Gastrocnemius medialis (tissue), 4 donors: ENCODE results near the gene THSD7A. TPM values are rescaled to one million over a fixed set of nuclear protein-coding genes. Genes with fewer than 3 reads are reported as not detected.

Experiments used
- ATAC-seq, 2 donors: fragments of 150-250 bp; one replicate each; pipeline ENCODE4 v1.9.1; 2016
- DNase-seq, 2 donors: peaks; one replicate each; pipeline ENCODE4 v3.0.0-alpha.2; 2019
- H3K27ac ChIP-seq, 4 donors: fragments of 200-600 bp; sonication (generic); 1 replicate in 1 of 4; 2 replicates in 3 of 4; pipeline ENCODE4 v1.5.1; 2016 to 2018; ENCODE audit warnings: mild to moderate bottlenecking in 2 of 4, moderate library complexity in 1 of 4
- H3K27me3 ChIP-seq, 3 donors: fragments of 200-600 bp; sonication (generic) in 2 of 3; 1 replicate in 1 of 3; 2 replicates in 2 of 3; pipeline versions ENCODE4 v1.5.1 to v1.6.0; 2016 to 2019; ENCODE audit warnings: mild to moderate bottlenecking in 1 of 3, moderate library complexity in 1 of 3
- H3K36me3 ChIP-seq, 2 donors: fragments of 200-600 bp; sonication (generic) in 1 of 2; one replicate each; pipeline ENCODE4 v1.5.1; 2017 to 2018
- H3K4me1 ChIP-seq, 2 donors: fragments of 200-600 bp; sonication (generic) in 1 of 2; one replicate each; pipeline ENCODE4 v1.5.1; 2016 to 2017; ENCODE audit warnings: mild to moderate bottlenecking in 2 of 2
- H3K4me3 ChIP-seq, 4 donors: fragments of 200-600 bp; sonication (generic) in 3 of 4; 1 replicate in 1 of 4; 2 replicates in 3 of 4; pipeline ENCODE4 v1.5.1; 2016 to 2019; ENCODE audit warnings: mild to moderate bottlenecking in 2 of 4
- H3K9me3 ChIP-seq, 3 donors: fragments of 200-600 bp; sonication (generic) in 2 of 3; 1 replicate in 1 of 3; 2 replicates in 2 of 3; pipeline ENCODE4 v1.5.1; 2016 to 2019
- CTCF ChIP-seq, 5 experiments: fragments of 450-650 bp in 3 of 5; fragments of 200-600 bp in 2 of 5; sonication (generic) in 2 of 5; IDR thresholded peaks in 4 of 5; conservative IDR thresholded peaks in 1 of 5; 1 replicate in 4 of 5; 2 replicates in 1 of 5; pipeline ENCODE4 v1.5.1; 2016 to 2019; ENCODE audit warnings: antibody characterized with exemption in 5 of 5, mild to moderate bottlenecking in 3 of 5, moderate library complexity in 3 of 5
- POLR2A ChIP-seq, 2 donors: fragments of 450-650 bp; IDR thresholded peaks; one replicate each; pipeline ENCODE4 v1.6.1; 2017; ENCODE audit warnings: antibody characterized with exemption in 2 of 2, mild to moderate bottlenecking in 2 of 2, moderate library complexity in 2 of 2
- in situ Hi-C, 4 donors: fragments of 200-750 bp; cut with MboI; loops; one replicate each; pipeline versions ENCODE4 v1.15.0 to v1.8.0; 2017; ENCODE audit warnings: low sequenced_read_pairs in 4 of 4
- intact Hi-C: fragments of 100-400 bp; cut with DNase I; formaldehyde crosslinking; loops from one replicate; pipeline ENCODE4 v1.15.1; 2023; ENCODE audit warnings: low total_unique reads
- total RNA-seq, 4 donors: library from RNA; depleted of rRNA; stranded (reverse); fragments of >200 nt; gene quantifications; one replicate each; pipeline versions ENCODE4 v1.1.0 to v1.2.3, GENCODE V29; 2016

THSD7A gene
- under 1 TPM; 0.36 to 0.78 (median 0.66) TPM for total RNA-seq

- peak within 1 kb of the TSS; percentile 48 to 59 (median 57) for H3K4me3 ChIP-seq
- H3K9me3 ChIP-seq = no peaks in the 10 kb centered on the region
- H3K27ac ChIP-seq = peak within 1 kb of the TSS in 3 of 4 donors; percentile 29 to 47 (median 37)
- H3K27me3 ChIP-seq = no peaks in the 10 kb centered on the region
- intact Hi-C loops (no loop called here), in situ Hi-C loops (no loop called here)
- H3K36me3 ChIP-seq = no peaks in the 10 kb centered on the region
- DNase-seq (peak in 1 of 2 donors; percentile 2), ATAC-seq (peak; percentile 51 to 52)
- TF ChIP-seq POLR2A (IDR thresholded peaks at IDR 0.05) = no peak
- no peak for TF ChIP-seq CTCF (IDR thresholded peaks at IDR 0.05 in 4 of 5, conservative IDR thresholded peaks at IDR 0.05 in 1 of 5)
- peaks cover 0 to 16% of the 10 kb centered on the region in 2 donors for H3K4me1 ChIP-seq
Measured at GRCh38 chr7:11831736-11832495, at the start of gene THSD7A. TSS of gene THSD7A (minus strand) at chr7:11832198. CDS start at chr7:11831946, 252 bp downstream.

- intact Hi-C loops = no loop called here
- DNase-seq = no peak
Measured at GRCh38 chr7:11881680-11882079, 49.7 kb upstream of the THSD7A start.

GRCh38 chr7:11875635-11876034, 43.6 kb upstream of the THSD7A start:
- intact Hi-C loops (no loop called here), in situ Hi-C loops (no loop called here)
- Histone ChIP-seq H3K27me3 (no peaks in the 10 kb centered on the region), H3K27ac (no peak overlapping the region), H3K9me3 (no peaks in the 10 kb centered on the region), H3K36me3 (no peaks in the 10 kb centered on the region), H3K4me1 (no peaks in the 10 kb centered on the region), H3K4me3 (no peak overlapping the region)
- TF ChIP-seq POLR2A (IDR thresholded peaks at IDR 0.05) (no peak), CTCF (IDR thresholded peaks at IDR 0.05 in 4 of 5, conservative IDR thresholded peaks at IDR 0.05 in 1 of 5) (no peak)
- ATAC-seq = no peak
- DNase-seq = no peak

More at GRCh38 chr7:11881680-11882079, 49.7 kb upstream of the THSD7A start:
- Histone ChIP-seq H3K4me1 (no peaks in the 10 kb centered on the region), H3K9me3 (no peaks in the 10 kb centered on the region), H3K27me3 (no peaks in the 10 kb centered on the region), H3K4me3 (no peak overlapping the region), H3K27ac (no peak overlapping the region), H3K36me3 (no peaks in the 10 kb centered on the region)
- ATAC-seq = no peak
- in situ Hi-C loops = no loop called here
- TF ChIP-seq POLR2A (IDR thresholded peaks at IDR 0.05) = no peak
- TF ChIP-seq CTCF (IDR thresholded peaks at IDR 0.05 in 4 of 5, conservative IDR thresholded peaks at IDR 0.05 in 1 of 5) = no peak

GRCh38 chr7:11865671-11866070, 33.7 kb upstream of the THSD7A start:
- intact Hi-C loops (no loop called here), in situ Hi-C loops (no loop called here)
- H3K36me3 ChIP-seq = no peaks in the 10 kb centered on the region
- no peak overlapping the region for H3K27ac ChIP-seq
- no peaks in the 10 kb centered on the region for H3K9me3 ChIP-seq
- TF ChIP-seq CTCF (IDR thresholded peaks at IDR 0.05 in 4 of 5, conservative IDR thresholded peaks at IDR 0.05 in 1 of 5) (no peak), POLR2A (IDR thresholded peaks at IDR 0.05) (no peak)
- ATAC-seq (no peak), DNase-seq (no peak)
- H3K4me3 ChIP-seq = no peak overlapping the region
- no peaks in the 10 kb centered on the region for H3K4me1 ChIP-seq
- no peaks in the 10 kb centered on the region for H3K27me3 ChIP-seq
